ENCODE measurements around the gene ACVR1B.

DNA sequence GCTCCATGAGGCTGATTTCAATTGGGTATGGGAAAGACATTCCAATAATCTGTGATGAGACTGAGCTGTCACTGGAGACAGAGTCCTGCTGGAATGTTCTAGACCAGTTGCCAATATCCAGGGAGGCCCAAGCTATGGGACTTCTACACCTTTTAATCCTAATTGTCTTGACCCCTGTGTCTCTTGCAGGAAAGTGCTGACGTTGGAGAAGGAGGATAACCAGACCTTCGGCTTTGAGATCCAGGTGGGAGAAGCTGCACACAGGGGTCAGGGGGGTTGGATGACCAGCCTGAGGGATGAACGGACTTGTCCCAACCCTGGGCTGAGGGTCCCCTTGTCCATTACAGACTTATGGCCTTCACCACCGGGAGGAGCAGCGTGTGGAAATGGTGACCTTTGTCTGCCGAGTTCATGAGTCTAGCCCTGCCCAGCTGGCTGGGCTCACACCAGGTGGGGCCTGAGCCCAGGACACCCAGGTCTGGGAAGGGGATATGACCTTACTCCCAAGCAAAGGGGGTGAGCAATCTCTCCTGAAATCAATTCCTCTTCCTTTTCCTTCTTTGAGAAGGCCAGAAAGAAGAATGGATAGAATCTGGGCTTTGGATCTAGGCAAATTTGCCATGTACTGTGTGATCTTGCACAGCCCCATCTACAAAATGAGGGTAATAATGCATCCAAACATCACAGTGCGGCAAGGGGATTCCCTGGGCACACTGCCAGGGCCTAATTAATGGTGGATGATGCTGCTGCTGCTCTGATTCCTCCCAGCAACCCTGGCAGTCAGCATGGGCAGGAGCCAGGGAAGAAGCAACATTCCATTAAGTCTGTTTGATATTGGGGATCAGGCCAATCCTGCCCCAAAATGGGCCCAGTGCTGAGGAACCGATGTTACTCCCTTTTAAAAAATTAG is 59.4 kb downstream of the ACVR1B start:
- TF ChIP-seq, protein P1, sequence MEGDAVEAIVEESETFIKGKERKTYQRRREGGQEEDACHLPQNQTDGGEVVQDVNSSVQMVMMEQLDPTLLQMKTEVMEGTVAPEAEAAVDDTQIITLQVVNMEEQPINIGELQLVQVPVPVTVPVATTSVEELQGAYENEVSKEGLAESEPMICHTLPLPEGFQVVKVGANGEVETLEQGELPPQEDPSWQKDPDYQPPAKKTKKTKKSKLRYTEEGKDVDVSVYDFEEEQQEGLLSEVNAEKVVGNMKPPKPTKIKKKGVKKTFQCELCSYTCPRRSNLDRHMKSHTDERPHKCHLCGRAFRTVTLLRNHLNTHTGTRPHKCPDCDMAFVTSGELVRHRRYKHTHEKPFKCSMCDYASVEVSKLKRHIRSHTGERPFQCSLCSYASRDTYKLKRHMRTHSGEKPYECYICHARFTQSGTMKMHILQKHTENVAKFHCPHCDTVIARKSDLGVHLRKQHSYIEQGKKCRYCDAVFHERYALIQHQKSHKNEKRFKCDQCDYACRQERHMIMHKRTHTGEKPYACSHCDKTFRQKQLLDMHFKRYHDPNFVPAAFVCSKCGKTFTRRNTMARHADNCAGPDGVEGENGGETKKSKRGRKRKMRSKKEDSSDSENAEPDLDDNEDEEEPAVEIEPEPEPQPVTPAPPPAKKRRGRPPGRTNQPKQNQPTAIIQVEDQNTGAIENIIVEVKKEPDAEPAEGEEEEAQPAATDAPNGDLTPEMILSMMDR (IDR thresholded peaks at IDR 0.05): no peak
- no peak for TF ChIP-seq EZH2 (IDR thresholded peaks at IDR 0.05; ENCODE audit: borderline replicate concordance, insufficient read depth, low read depth, low read length, poor library complexity, severe bottlenecking)

Measured in B cell (primary cell).